Ishikawa (cell line): ENCODE results near the gene PI4K2A.
A peak's percentile ranks its signal among the peaks of the same experiment; 100 is the strongest.

ENCODE experiments used
- CEBPB ChIP-seq: IDR thresholded peaks from 2 replicates; pipeline ENCODE4 v1.6.1; 2012
- CREB1 ChIP-seq: IDR thresholded peaks from 2 replicates; pipeline ENCODE4 v1.6.1; 2012; ENCODE audit warnings: low read depth
- EGR1 ChIP-seq: IDR thresholded peaks from 2 replicates; pipeline ENCODE4 v1.6.1; 2012
- EP300 ChIP-seq: IDR thresholded peaks from 2 replicates; pipeline ENCODE4 v1.6.1; 2012; ENCODE audit warnings: borderline replicate concordance
- FOXM1 ChIP-seq: IDR thresholded peaks from 2 replicates; pipeline ENCODE4 v1.6.1; 2012; ENCODE audit warnings: low read depth, borderline replicate concordance
- NFIC ChIP-seq: IDR thresholded peaks from 2 replicates; pipeline ENCODE4 v1.6.1; 2012
- RAD21 ChIP-seq: IDR thresholded peaks from 2 replicates; pipeline ENCODE4 v1.6.1; 2012; ENCODE audit warnings: low read depth
- TCF12 ChIP-seq: IDR thresholded peaks from 2 replicates; pipeline ENCODE4 v1.6.1; 2012; ENCODE audit warnings: low read depth
- TEAD4 ChIP-seq: IDR thresholded peaks from 2 replicates; pipeline ENCODE4 v1.6.1; 2012
- YY1 ChIP-seq: IDR thresholded peaks from 2 replicates; pipeline ENCODE4 v1.6.1; 2012; ENCODE audit warnings: low read depth
- ZBTB7A ChIP-seq: IDR thresholded peaks from 2 replicates; pipeline ENCODE4 v1.6.1; 2012; ENCODE audit warnings: low read depth
- TF ChIP-seq, protein P1 (sequence below): IDR thresholded peaks from 2 replicates; pipeline ENCODE4 v1.6.1; 2012; ENCODE audit warnings: low read depth, mild to moderate bottlenecking
- TF ChIP-seq, protein P2 (sequence below): IDR thresholded peaks from 2 replicates; pipeline ENCODE4 v1.6.1; 2012
- TF ChIP-seq, protein P3 (sequence below): IDR thresholded peaks from 2 replicates; pipeline ENCODE4 v1.6.1; 2012

The PI4K2A gene

DNA sequence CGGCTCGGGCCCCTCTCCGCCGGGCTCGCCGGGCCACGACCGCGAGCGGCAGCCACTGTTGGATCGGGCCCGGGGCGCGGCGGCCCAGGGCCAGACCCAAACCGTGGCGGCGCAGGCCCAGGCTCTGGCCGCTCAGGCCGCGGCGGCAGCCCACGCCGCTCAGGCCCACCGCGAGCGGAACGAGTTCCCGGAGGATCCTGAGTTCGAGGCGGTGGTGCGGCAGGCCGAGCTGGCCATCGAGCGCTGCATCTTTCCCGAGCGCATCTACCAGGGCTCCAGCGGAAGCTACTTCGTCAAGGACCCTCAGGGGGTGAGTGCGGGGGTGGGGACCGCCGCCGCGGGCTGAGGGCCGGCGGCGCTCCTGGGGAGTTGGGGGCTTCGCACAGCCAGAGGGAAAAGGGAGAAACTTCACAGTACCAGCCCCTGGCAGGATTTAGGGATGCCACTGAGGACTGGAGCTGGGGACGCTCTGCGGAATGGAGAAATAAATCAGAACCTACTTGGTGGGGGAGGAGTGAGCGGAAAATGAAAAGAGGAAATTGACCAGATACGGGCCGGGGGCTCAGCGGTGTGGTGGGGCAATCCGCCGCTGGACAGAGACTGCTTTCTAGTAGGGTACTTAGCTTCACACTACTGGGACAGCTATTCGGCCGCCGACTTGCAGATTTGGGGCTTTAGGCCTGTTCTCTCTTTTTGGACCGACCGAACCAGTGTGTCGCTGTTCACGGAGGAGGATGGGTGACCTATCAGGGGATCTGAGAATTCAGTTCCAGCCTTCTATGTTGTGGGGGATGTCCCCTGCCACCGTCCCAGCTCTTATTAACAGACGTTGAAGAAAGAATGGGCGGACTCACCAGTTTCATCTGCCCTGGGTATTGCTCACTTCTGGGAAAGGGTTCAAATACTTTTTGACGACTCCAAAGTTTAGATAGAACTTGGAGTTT lies 669 bp downstream of the PI4K2A start:
- TF ChIP-seq CREB1 (no peak), EGR1 (peak; percentile 69), EP300 (no peak; the same call in 1 of the 2 replicates)
- TF ChIP-seq, protein P1, sequence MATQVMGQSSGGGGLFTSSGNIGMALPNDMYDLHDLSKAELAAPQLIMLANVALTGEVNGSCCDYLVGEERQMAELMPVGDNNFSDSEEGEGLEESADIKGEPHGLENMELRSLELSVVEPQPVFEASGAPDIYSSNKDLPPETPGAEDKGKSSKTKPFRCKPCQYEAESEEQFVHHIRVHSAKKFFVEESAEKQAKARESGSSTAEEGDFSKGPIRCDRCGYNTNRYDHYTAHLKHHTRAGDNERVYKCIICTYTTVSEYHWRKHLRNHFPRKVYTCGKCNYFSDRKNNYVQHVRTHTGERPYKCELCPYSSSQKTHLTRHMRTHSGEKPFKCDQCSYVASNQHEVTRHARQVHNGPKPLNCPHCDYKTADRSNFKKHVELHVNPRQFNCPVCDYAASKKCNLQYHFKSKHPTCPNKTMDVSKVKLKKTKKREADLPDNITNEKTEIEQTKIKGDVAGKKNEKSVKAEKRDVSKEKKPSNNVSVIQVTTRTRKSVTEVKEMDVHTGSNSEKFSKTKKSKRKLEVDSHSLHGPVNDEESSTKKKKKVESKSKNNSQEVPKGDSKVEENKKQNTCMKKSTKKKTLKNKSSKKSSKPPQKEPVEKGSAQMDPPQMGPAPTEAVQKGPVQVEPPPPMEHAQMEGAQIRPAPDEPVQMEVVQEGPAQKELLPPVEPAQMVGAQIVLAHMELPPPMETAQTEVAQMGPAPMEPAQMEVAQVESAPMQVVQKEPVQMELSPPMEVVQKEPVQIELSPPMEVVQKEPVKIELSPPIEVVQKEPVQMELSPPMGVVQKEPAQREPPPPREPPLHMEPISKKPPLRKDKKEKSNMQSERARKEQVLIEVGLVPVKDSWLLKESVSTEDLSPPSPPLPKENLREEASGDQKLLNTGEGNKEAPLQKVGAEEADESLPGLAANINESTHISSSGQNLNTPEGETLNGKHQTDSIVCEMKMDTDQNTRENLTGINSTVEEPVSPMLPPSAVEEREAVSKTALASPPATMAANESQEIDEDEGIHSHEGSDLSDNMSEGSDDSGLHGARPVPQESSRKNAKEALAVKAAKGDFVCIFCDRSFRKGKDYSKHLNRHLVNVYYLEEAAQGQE = peak; percentile 27; the same call in 1 of the 2 replicates

DNA sequence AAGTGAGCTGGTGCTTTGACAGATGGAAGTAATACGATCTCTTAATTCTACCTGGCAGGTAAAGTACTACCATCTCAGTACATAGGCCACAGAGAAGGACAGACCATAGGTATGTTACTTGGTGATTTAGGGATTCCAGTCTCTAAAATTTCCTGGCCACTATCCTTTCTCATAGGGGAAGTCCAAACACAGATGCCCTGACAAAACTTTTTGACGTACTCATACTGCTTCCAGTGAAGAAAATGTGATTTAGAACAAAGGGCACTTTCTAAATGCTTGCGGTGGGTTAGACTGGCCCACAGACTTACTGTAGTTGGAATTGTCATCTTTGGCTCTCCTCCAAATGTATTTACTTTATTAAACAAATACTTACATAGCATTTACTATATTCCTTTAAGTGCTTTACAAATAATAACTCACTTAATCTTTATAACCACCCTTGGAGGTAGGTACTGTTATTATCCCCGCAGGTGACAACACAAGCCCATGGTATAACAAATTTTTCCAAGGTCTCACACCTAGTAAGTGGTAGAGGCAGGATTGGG lies 3.0 kb downstream of the PI4K2A start:
- TF ChIP-seq TEAD4 (no peak), EP300 (no peak), RAD21 (no peak)
- TF ChIP-seq, protein P1 = no peak
- TF ChIP-seq, protein P2, sequence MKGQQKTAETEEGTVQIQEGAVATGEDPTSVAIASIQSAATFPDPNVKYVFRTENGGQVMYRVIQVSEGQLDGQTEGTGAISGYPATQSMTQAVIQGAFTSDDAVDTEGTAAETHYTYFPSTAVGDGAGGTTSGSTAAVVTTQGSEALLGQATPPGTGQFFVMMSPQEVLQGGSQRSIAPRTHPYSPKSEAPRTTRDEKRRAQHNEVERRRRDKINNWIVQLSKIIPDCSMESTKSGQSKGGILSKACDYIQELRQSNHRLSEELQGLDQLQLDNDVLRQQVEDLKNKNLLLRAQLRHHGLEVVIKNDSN = no peak

DNA sequence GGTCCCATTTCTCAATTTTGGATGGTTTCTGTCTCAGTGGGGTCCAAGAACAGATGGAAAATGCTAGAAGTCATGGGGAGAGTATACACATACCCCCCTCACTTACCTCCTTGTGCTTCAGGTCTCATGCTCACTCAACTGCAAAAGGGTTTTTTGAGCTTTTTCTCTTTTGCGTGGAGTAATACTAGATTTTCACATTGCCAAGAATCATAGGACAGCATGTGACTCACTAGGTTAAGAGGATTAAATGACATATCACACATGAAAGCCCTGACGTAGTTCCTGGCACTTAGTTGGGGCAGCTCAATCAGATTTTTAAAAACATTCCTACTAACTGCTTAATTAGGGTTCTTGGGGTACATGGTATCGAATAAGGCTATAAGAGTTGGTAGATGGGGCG lies 4.5 kb downstream of the PI4K2A start:
- TF ChIP-seq, protein P3, sequence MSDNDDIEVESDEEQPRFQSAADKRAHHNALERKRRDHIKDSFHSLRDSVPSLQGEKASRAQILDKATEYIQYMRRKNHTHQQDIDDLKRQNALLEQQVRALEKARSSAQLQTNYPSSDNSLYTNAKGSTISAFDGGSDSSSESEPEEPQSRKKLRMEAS = no peak
- TF ChIP-seq, protein P2 = no peak
- TF ChIP-seq TCF12 = no peak
- no peak for TF ChIP-seq EGR1
- TF ChIP-seq CREB1 = no peak
- TF ChIP-seq YY1 = no peak
- TF ChIP-seq EP300 = no peak
- TF ChIP-seq CEBPB = no peak
- TF ChIP-seq, protein P1 = no peak
- TF ChIP-seq TEAD4 = no peak
- TF ChIP-seq NFIC = no peak
- TF ChIP-seq ZBTB7A = no peak
- TF ChIP-seq FOXM1 = no peak

DNA sequence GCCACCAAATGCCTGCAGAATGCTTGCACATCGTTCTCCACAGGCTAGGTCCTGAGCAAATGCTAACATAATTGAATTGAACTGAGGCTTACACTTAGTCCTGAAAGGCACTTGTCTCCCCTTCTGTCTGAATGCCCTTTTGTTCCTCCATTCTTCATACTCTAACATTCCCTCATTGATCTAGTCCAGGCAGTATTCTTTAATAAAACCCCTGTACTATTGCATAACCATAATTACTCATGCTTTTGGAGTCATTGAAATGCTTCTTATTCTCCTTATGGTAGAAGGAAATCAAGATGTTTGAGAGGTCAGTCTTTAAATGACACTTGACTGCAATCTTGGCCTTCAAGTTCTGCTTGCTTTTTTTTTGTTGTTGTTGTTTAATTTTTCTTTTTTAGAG lies 7.1 kb downstream of the PI4K2A start:
- TF ChIP-seq, protein P2 = no peak
- TF ChIP-seq FOXM1 (no peak), CEBPB (peak; percentile 51; the same call in 1 of the 2 replicates)
